HPDE6-E6E7 (cell line): Measurements from ENCODE around the gene UBE2O.
"Not testable (repeated sequence)": the region's sequence is repeated elsewhere in the genome, so short reads cannot be mapped to it uniquely, and the experiment has no call there.

ENCODE experiments used
- DNase-seq: peaks from one replicate; pipeline ENCODE4 v3.0.0; 2011; ENCODE audit warnings: missing footprints; ENCODE audit errors: extremely low spot score

UBE2O gene

GRCh38 chr17:76370261-76370993 is 82.5 kb downstream of the UBE2O start:
- peak; percentile 64 for DNase-seq

- no peak for DNase-seq
Measured at GRCh38 chr17:76369804-76370203, 83.1 kb downstream of the UBE2O start.

GRCh38 chr17:76369379-76369778 is 83.6 kb downstream of the UBE2O start:
- no peak for DNase-seq

GRCh38 chr17:76368545-76368944 is 84.4 kb downstream of the UBE2O start:
- DNase-seq = no peak

GRCh38 chr17:76367642-76368041 is 85.3 kb downstream of the UBE2O start:
- no peak for DNase-seq

GRCh38 chr17:76366247-76366646 is 86.7 kb downstream of the UBE2O start:
- no peak for DNase-seq

- DNase-seq = no peak
Measured at GRCh38 chr17:76365256-76365903, 87.6 kb downstream of the UBE2O start.

- DNase-seq = no peak
Measured at GRCh38 chr17:76363107-76363842, 89.7 kb downstream of the UBE2O start.

- DNase-seq = no peak
Measured at GRCh38 chr17:76360461-76360860, 92.5 kb downstream of the UBE2O start.

GRCh38 chr17:76359776-76360175 is 93.2 kb downstream of the UBE2O start:
- not testable (repeated sequence) for DNase-seq

GRCh38 chr17:76359375-76359774 is 93.6 kb downstream of the UBE2O start:
- no peak for DNase-seq

GRCh38 chr17:76357597-76358158 is 95.3 kb downstream of the UBE2O start:
- no peak for DNase-seq

- DNase-seq = no peak
Measured at GRCh38 chr17:76356803-76357456, 96.0 kb downstream of the UBE2O start.

- DNase-seq = no peak
Measured at GRCh38 chr17:76354747-76355310, 98.1 kb downstream of the UBE2O start.

- no peak for DNase-seq
Measured at GRCh38 chr17:76354317-76354729, 98.6 kb downstream of the UBE2O start.

- DNase-seq = peak; percentile 91
Measured at GRCh38 chr17:76353599-76354316, 99.2 kb downstream of the UBE2O start, which contains the start of gene PRPSAP1. TSS of gene PRPSAP1 (minus strand) at chr17:76353916. CDS start at chr17:76353703, 213 bp downstream.

- no peak for DNase-seq
Measured at GRCh38 chr17:76353004-76353598, 99.9 kb downstream of the UBE2O start.

- DNase-seq = no peak
Measured at GRCh38 chr17:76351526-76352071, 101.4 kb downstream of the UBE2O start.

- no peak for DNase-seq
Measured at GRCh38 chr17:76350463-76350862, 102.5 kb downstream of the UBE2O start.

- not testable (repeated sequence) for DNase-seq
Measured at GRCh38 chr17:76346936-76347335, 106.0 kb downstream of the UBE2O start.
